H1 (cell line): ENCODE results near the gene SMAD6. TPM values are rescaled to one million over a fixed set of nuclear protein-coding genes. Genes with fewer than 3 reads are reported as not detected.

Experiments
- CTCF ChIA-PET: fragments of 300-600 bp; sonication (Branson Sonifier 250); formaldehyde crosslinking; loops from one replicate; lab custom pipeline; 2021; ENCODE audit not compliant: partially characterized antibody; lab: Charles Lee
- POLR2A ChIA-PET: fragments of 300-600 bp; sonication (Branson Sonifier 250); formaldehyde crosslinking; loops from one replicate; lab custom pipeline; 2021; ENCODE audit warnings: inconsistent platforms; ENCODE audit not compliant: partially characterized antibody; lab: Charles Lee
- DNase-seq, 2 experiments: peaks; one replicate each; pipeline versions ENCODE4 v3.0.0 to v3.0.0-alpha.2; 2010 to 2022; ENCODE audit warnings: low spot score in 2 of 2, low read depth in 1 of 2, mixed read lengths in 1 of 2
- FAIRE-seq: peaks from 2 replicates; lab custom pipeline; 2011; peaks lifted over from hg19 to GRCh38; lab: Jason Lieb, UNC
- H2AFZ ChIP-seq: 2 replicates; pipeline ENCODE4 v1.8.1; 2012; ENCODE audit warnings: low read length, inconsistent platforms
- H2AK5ac ChIP-seq: 2 replicates; pipeline ENCODE4 v1.6.1; 2013; ENCODE audit warnings: low read depth, low read length
- H2BK120ac ChIP-seq: replicated peaks from 2 replicates; pipeline ENCODE3; 2013; ENCODE audit warnings: low read depth, low read length, inconsistent platforms
- H2BK12ac ChIP-seq: 2 replicates; pipeline ENCODE4 v1.6.1; 2013; ENCODE audit warnings: low read depth, low read length
- H2BK15ac ChIP-seq: 2 replicates; pipeline ENCODE4 v1.6.1; 2013; ENCODE audit warnings: low read length
- H2BK20ac ChIP-seq: 2 replicates; pipeline ENCODE4 v1.6.1; 2013; ENCODE audit warnings: low read length
- H2BK5ac ChIP-seq: 2 replicates; pipeline ENCODE4 v1.6.1; 2013; ENCODE audit warnings: low read depth, low read length
- H3K14ac ChIP-seq: 2 replicates; pipeline ENCODE4 v1.6.1; 2013; ENCODE audit warnings: inconsistent platforms; ENCODE audit not compliant: insufficient read length
- H3K18ac ChIP-seq: 2 replicates; pipeline ENCODE4 v1.6.1; 2013; ENCODE audit warnings: low read length; ENCODE audit errors: extremely low read depth
- H3K23ac ChIP-seq: 2 replicates; pipeline ENCODE4 v1.6.1; 2013; ENCODE audit warnings: inconsistent platforms; ENCODE audit not compliant: insufficient read length
- H3K23me2 ChIP-seq: 2 replicates; pipeline ENCODE4 v1.6.1; 2013; ENCODE audit warnings: low read depth, low read length
- H3K27ac ChIP-seq: 2 replicates; pipeline ENCODE4 v1.6.1; 2011; ENCODE audit warnings: low read depth, low read length, inconsistent platforms
- H3K27me3 ChIP-seq, 4 experiments: replicated peaks in 1 of 4; 1 replicate in 1 of 4; 2 replicates in 3 of 4; pipeline versions ENCODE4 v1.6.1 to v1.8.1; 2011 to 2013; ENCODE audit warnings: low read length in 3 of 4, mild to moderate bottlenecking in 3 of 4, inconsistent platforms in 2 of 4, mixed read lengths in 2 of 4, moderate library complexity in 1 of 4; ENCODE audit not compliant: control insufficient read depth in 3 of 4, insufficient read depth in 3 of 4; ENCODE audit errors: extremely low read depth in 1 of 4
- H3K36me3 ChIP-seq, 4 experiments: 2 replicates each; pipeline versions ENCODE4 v1.6.1 to v1.8.1; 2011 to 2013; ENCODE audit warnings: mild to moderate bottlenecking in 4 of 4, low read length in 3 of 4, moderate library complexity in 2 of 4, control low read depth in 1 of 4, inconsistent platforms in 1 of 4; ENCODE audit not compliant: insufficient read depth in 4 of 4, control insufficient read depth in 2 of 4
- H3K4ac ChIP-seq: replicated peaks from 2 replicates; pipeline ENCODE3; 2013; ENCODE audit warnings: low read length, low read depth, mixed read lengths, inconsistent platforms; ENCODE audit not compliant: insufficient read length
- H3K4me1 ChIP-seq, 4 experiments: replicated peaks in 1 of 4; 1 replicate in 1 of 4; 2 replicates in 3 of 4; pipeline versions ENCODE4 v1.6.1 to v1.8.1; 2011 to 2013; ENCODE audit warnings: low read length in 3 of 4, inconsistent platforms in 2 of 4, mixed read lengths in 1 of 4; ENCODE audit not compliant: insufficient read depth in 4 of 4, control insufficient read depth in 3 of 4
- H3K4me2 ChIP-seq, 2 experiments: 2 replicates each; pipeline versions ENCODE4 v1.6.1 to v1.8.1; 2011 to 2013; ENCODE audit warnings: low read depth in 2 of 2, low read length in 2 of 2, control low read depth in 1 of 2, inconsistent platforms in 1 of 2, mild to moderate bottlenecking in 1 of 2; ENCODE audit not compliant: insufficient read depth in 1 of 2
- H3K4me3 ChIP-seq, 4 experiments: fragments of 200-600, 300-600 bp in 1 of 4; sonication (generic), shearing (Covaris generic), sonication (Bioruptor Twin) in 1 of 4; 2 replicates each; pipeline versions ENCODE4 v1.5.1 to v1.8.1; 2011 to 2016; ENCODE audit warnings: low read length in 4 of 4, low read depth in 3 of 4, control low read depth in 2 of 4, inconsistent platforms in 2 of 4, mild to moderate bottlenecking in 2 of 4, mixed read lengths in 1 of 4, moderate library complexity in 1 of 4; ENCODE audit not compliant: insufficient read depth in 2 of 4; ENCODE audit errors: extremely low read depth in 1 of 4
- H3K56ac ChIP-seq: replicated peaks from 2 replicates; pipeline ENCODE3; 2013; ENCODE audit warnings: low read depth, mild to moderate bottlenecking, mixed read lengths, low read length, inconsistent platforms; ENCODE audit not compliant: insufficient read length
- H3K79me1 ChIP-seq: 2 replicates; pipeline ENCODE4 v1.6.1; 2013; ENCODE audit warnings: low read depth, low read length, control low read depth
- H3K79me2 ChIP-seq, 2 experiments: 2 replicates each; pipeline versions ENCODE4 v1.6.1 to v1.8.1; 2012 to 2013; ENCODE audit warnings: low read length in 2 of 2, mild to moderate bottlenecking in 2 of 2, inconsistent platforms in 1 of 2; ENCODE audit not compliant: insufficient read depth in 2 of 2, control insufficient read depth in 1 of 2
- H3K9ac ChIP-seq, 4 experiments: replicated peaks in 1 of 4; 1 replicate in 1 of 4; 2 replicates in 3 of 4; pipeline versions ENCODE4 v1.6.1 to v1.8.1; 2011 to 2013; ENCODE audit warnings: low read depth in 3 of 4, low read length in 3 of 4, control low read depth in 2 of 4, mild to moderate bottlenecking in 2 of 4, moderate library complexity in 2 of 4, inconsistent platforms in 1 of 4; ENCODE audit errors: extremely low read depth in 1 of 4
- H3K9me3 ChIP-seq, 2 experiments: 2 replicates each; pipeline versions ENCODE4 v1.6.1 to v1.8.1; 2012 to 2013; ENCODE audit warnings: mild to moderate bottlenecking in 2 of 2, moderate library complexity in 2 of 2, control low read depth in 1 of 2, inconsistent platforms in 1 of 2, low read depth in 1 of 2, low read length in 1 of 2, mixed read lengths in 1 of 2; ENCODE audit not compliant: insufficient read depth in 2 of 2
- H4K20me1 ChIP-seq, 2 experiments: replicated peaks in 1 of 2; 2 replicates each; pipeline versions ENCODE3 to v1.8.1; 2011 to 2013; ENCODE audit warnings: inconsistent platforms in 2 of 2, low read length in 2 of 2, mild to moderate bottlenecking in 1 of 2; ENCODE audit not compliant: insufficient read depth in 2 of 2, control insufficient read depth in 1 of 2
- H4K5ac ChIP-seq: 2 replicates; pipeline ENCODE4 v1.6.1; 2013; ENCODE audit warnings: low read length, low read depth, mixed read lengths, inconsistent platforms; ENCODE audit not compliant: insufficient read length
- H4K8ac ChIP-seq: 2 replicates; pipeline ENCODE4 v1.8.0; 2013; ENCODE audit warnings: mild to moderate bottlenecking, moderate library complexity, low read length, inconsistent platforms; ENCODE audit not compliant: insufficient read depth; ENCODE audit errors: extremely low read depth
- H4K91ac ChIP-seq: replicated peaks from 2 replicates; pipeline ENCODE3; 2013; ENCODE audit warnings: low read length, mixed read lengths, inconsistent platforms; ENCODE audit not compliant: insufficient read length
- BCL11A ChIP-seq, 2 experiments: IDR thresholded peaks; one replicate each; pipeline ENCODE4 v1.6.1; 2011; ENCODE audit warnings: low read depth in 2 of 2, low read length in 2 of 2, mild to moderate bottlenecking in 2 of 2
- CBX8 ChIP-seq: fragments of 300-800, 300-1000 bp; sonication (generic); IDR thresholded peaks from 2 replicates; pipeline ENCODE4 v1.7.1; 2016; ENCODE audit warnings: low read depth, low read length, borderline replicate concordance
- CREB1 ChIP-seq: IDR thresholded peaks from 2 replicates; pipeline ENCODE4 v1.6.1; 2012; ENCODE audit warnings: inconsistent platforms
- CTCF ChIP-seq, 3 experiments: IDR thresholded peaks; 1 replicate in 2 of 3; 2 replicates in 1 of 3; pipeline versions ENCODE4 v1.5.1 to v1.6.1; 2011; ENCODE audit warnings: low read length in 3 of 3, mild to moderate bottlenecking in 3 of 3, inconsistent platforms in 2 of 3, low read depth in 1 of 3, moderate library complexity in 1 of 3; ENCODE audit not compliant: insufficient read depth in 1 of 3; ENCODE audit errors: control extremely low read depth in 1 of 3
- PHF8 ChIP-seq: fragments of 200-600 bp; sonication (generic); conservative IDR thresholded peaks from 2 replicates; pipeline ENCODE4 v1.7.1; 2012; ENCODE audit warnings: low read depth, mild to moderate bottlenecking, inconsistent platforms, low read length, moderate library complexity
- WGBS, 2 experiments: shearing (Covaris generic) in 1 of 2; methylation state at CpG; one replicate each; pipeline versions ENCODE4 v1.1.6 to v1.1.7; 2013 to 2015; ENCODE audit warnings: low lambda C conversion rate in 2 of 2, mixed read lengths in 2 of 2, inconsistent platforms in 1 of 2, low coverage in 1 of 2, missing lambda C conversion rate in 1 of 2; ENCODE audit not compliant: insufficient replicate concordance in 2 of 2, insufficient coverage in 1 of 2, insufficient read length in 1 of 2; ENCODE audit errors: extremely low coverage in 1 of 2, missing lambda C conversion rate in 1 of 2; 5-methylcytosine and 5-hydroxymethylcytosine counted together
- polyA plus RNA-seq, 7 experiments: library from polyadenylated mRNA; depleted of rRNA in 3 of 7; stranded (reverse) in 5 of 7; unstranded in 2 of 7; fragments of >200 nt in 5 of 7; fragments of 200-250 nt in 2 of 7; gene quantifications; 1 replicate in 5 of 7; 2 replicates in 1 of 7; 4 replicates in 1 of 7; pipeline versions ENCODE4 v1.2.1 to v1.2.3, GENCODE V29; 2011 to 2013; ENCODE audit warnings: missing spikeins in 2 of 7, mixed read lengths in 2 of 7
- total RNA-seq: library from RNA; stranded (reverse); fragmentation: NEBNext Ultra II Directional; extraction: Animal tissue kit (Norgen Biotek cat#: 25700); gene quantifications from 2 replicates; pipeline ENCODE4 v1.2.1, GENCODE V29; 2021

SMAD6 gene
- total and polyA plus RNA-seq, 2 of the 8 experiments (the other 6 are each of a cell fraction or from before 2014, with no cell fraction given): 1.8 to 7.0 TPM

GRCh38 chr15:66830358-66830757 is 128.3 kb downstream of the SMAD6 start:
- peak overlapping the region; percentile 65; the same call in 1 of the 2 replicates for H2BK12ac ChIP-seq
- WGBS, 2 experiments: 87% methylated on average over 6 of the region's 6 CpGs; no CpG with 5 or more reads in 1 of the 2 experiments
- TF ChIP-seq PHF8: no peak
- no peak for TF ChIP-seq CREB1
- no peak for TF ChIP-seq CTCF (IDR thresholded peaks at IDR 0.05; ENCODE audit: control extremely low read depth in 1 of 3, insufficient read depth in 1 of 3, low read depth in 1 of 3, low read length in 3 of 3)
- no peak for TF ChIP-seq CBX8
- TF ChIP-seq BCL11A (IDR thresholded peaks at IDR 0.05; ENCODE audit: low read depth in 2 of 2, low read length in 2 of 2): no peak

More at GRCh38 chr15:66830358-66830757, 128.3 kb downstream of the SMAD6 start:
- no peak overlapping the region for H2BK20ac ChIP-seq
- no peaks in the 10 kb centered on the region for H3K79me1 ChIP-seq
- ChIA-PET POLR2A (no interaction called here), CTCF (interaction anchor here (0.5 to 2.1 kb wide), 10 partner anchors 12 to 210 kb away, joined by 3 to 6 read pairs (median 4); no protein-coding TSS in a partner anchor)
- H4K8ac ChIP-seq: no peak overlapping the region
- FAIRE-seq (no peak), DNase-seq (no peak)
- no peak overlapping the region for H3K9ac ChIP-seq
- H3K27ac ChIP-seq: no peak overlapping the region
- H3K23me2 ChIP-seq: peaks cover 3% of the 10 kb centered on the region; the same call in 1 of the 2 replicates
- peaks cover 7 to 27% (median 13%) of the 10 kb centered on the region in 4 experiments for H3K4me1 ChIP-seq
- no peaks in the 10 kb centered on the region for H3K27me3 ChIP-seq
- no peak overlapping the region; the same call in 1 of the 2 replicates for H2AK5ac ChIP-seq
- no peaks in the 10 kb centered on the region; a peak in 1 of 8 replicates for H3K36me3 ChIP-seq
- no peak overlapping the region for H3K4ac ChIP-seq
- no peak overlapping the region for H3K56ac ChIP-seq
- no peak overlapping the region for H2BK120ac ChIP-seq
- no peak overlapping the region for H3K18ac ChIP-seq
- no peak overlapping the region for H3K4me2 ChIP-seq
- H2AFZ ChIP-seq: no peak overlapping the region; the same call in 1 of the 2 replicates
- no peak overlapping the region for H4K91ac ChIP-seq
- no peaks in the 10 kb centered on the region for H3K79me2 ChIP-seq
- no peak overlapping the region for H3K14ac ChIP-seq
- H2BK15ac ChIP-seq: no peak overlapping the region
- no peak overlapping the region for H3K23ac ChIP-seq
- H4K5ac ChIP-seq: no peak overlapping the region
- H4K20me1 ChIP-seq: no peaks in the 10 kb centered on the region
- H3K4me3 ChIP-seq: no peak overlapping the region
- H3K9me3 ChIP-seq: no peaks in the 10 kb centered on the region; a peak in 1 of 4 replicates
- no peak overlapping the region for H2BK5ac ChIP-seq
